H1 (cell line): ENCODE measurements around the gene DAZAP2. TPM values are rescaled to one million over a fixed set of nuclear protein-coding genes. Genes with fewer than 3 reads are reported as not detected.

Source experiments
- CTCF ChIA-PET: fragments of 300-600 bp; sonication (Branson Sonifier 250); formaldehyde crosslinking; loops from one replicate; lab custom pipeline; 2021; ENCODE audit not compliant: partially characterized antibody; lab: Charles Lee
- POLR2A ChIA-PET: fragments of 300-600 bp; sonication (Branson Sonifier 250); formaldehyde crosslinking; loops from one replicate; lab custom pipeline; 2021; ENCODE audit warnings: inconsistent platforms; ENCODE audit not compliant: partially characterized antibody; lab: Charles Lee
- DNase-seq, 2 experiments: peaks; one replicate each; pipeline versions ENCODE4 v3.0.0 to v3.0.0-alpha.2; 2010 to 2022; ENCODE audit warnings: low spot score in 2 of 2, low read depth in 1 of 2, mixed read lengths in 1 of 2
- FAIRE-seq: peaks from 2 replicates; lab custom pipeline; 2011; peaks lifted over from hg19 to GRCh38; lab: Jason Lieb, UNC
- H2AFZ ChIP-seq: 2 replicates; pipeline ENCODE4 v1.8.1; 2012; ENCODE audit warnings: low read length, inconsistent platforms
- H2AK5ac ChIP-seq: 2 replicates; pipeline ENCODE4 v1.6.1; 2013; ENCODE audit warnings: low read depth, low read length
- H2BK120ac ChIP-seq: replicated peaks from 2 replicates; pipeline ENCODE3; 2013; ENCODE audit warnings: low read depth, low read length, inconsistent platforms
- H2BK12ac ChIP-seq: 2 replicates; pipeline ENCODE4 v1.6.1; 2013; ENCODE audit warnings: low read depth, low read length
- H2BK15ac ChIP-seq: 2 replicates; pipeline ENCODE4 v1.6.1; 2013; ENCODE audit warnings: low read length
- H2BK20ac ChIP-seq: 2 replicates; pipeline ENCODE4 v1.6.1; 2013; ENCODE audit warnings: low read length
- H2BK5ac ChIP-seq: 2 replicates; pipeline ENCODE4 v1.6.1; 2013; ENCODE audit warnings: low read depth, low read length
- H3K14ac ChIP-seq: 2 replicates; pipeline ENCODE4 v1.6.1; 2013; ENCODE audit warnings: inconsistent platforms; ENCODE audit not compliant: insufficient read length
- H3K18ac ChIP-seq: 2 replicates; pipeline ENCODE4 v1.6.1; 2013; ENCODE audit warnings: low read length; ENCODE audit errors: extremely low read depth
- H3K23ac ChIP-seq: 2 replicates; pipeline ENCODE4 v1.6.1; 2013; ENCODE audit warnings: inconsistent platforms; ENCODE audit not compliant: insufficient read length
- H3K23me2 ChIP-seq: 2 replicates; pipeline ENCODE4 v1.6.1; 2013; ENCODE audit warnings: low read depth, low read length
- H3K27ac ChIP-seq: 2 replicates; pipeline ENCODE4 v1.6.1; 2011; ENCODE audit warnings: low read depth, low read length, inconsistent platforms
- H3K27me3 ChIP-seq, 4 experiments: replicated peaks in 1 of 4; 1 replicate in 1 of 4; 2 replicates in 3 of 4; pipeline versions ENCODE4 v1.6.1 to v1.8.1; 2011 to 2013; ENCODE audit warnings: low read length in 3 of 4, mild to moderate bottlenecking in 3 of 4, inconsistent platforms in 2 of 4, mixed read lengths in 2 of 4, moderate library complexity in 1 of 4; ENCODE audit not compliant: control insufficient read depth in 3 of 4, insufficient read depth in 3 of 4; ENCODE audit errors: extremely low read depth in 1 of 4
- H3K36me3 ChIP-seq, 4 experiments: 2 replicates each; pipeline versions ENCODE4 v1.6.1 to v1.8.1; 2011 to 2013; ENCODE audit warnings: mild to moderate bottlenecking in 4 of 4, low read length in 3 of 4, moderate library complexity in 2 of 4, control low read depth in 1 of 4, inconsistent platforms in 1 of 4; ENCODE audit not compliant: insufficient read depth in 4 of 4, control insufficient read depth in 2 of 4
- H3K4ac ChIP-seq: replicated peaks from 2 replicates; pipeline ENCODE3; 2013; ENCODE audit warnings: low read length, low read depth, mixed read lengths, inconsistent platforms; ENCODE audit not compliant: insufficient read length
- H3K4me1 ChIP-seq, 4 experiments: replicated peaks in 1 of 4; 1 replicate in 1 of 4; 2 replicates in 3 of 4; pipeline versions ENCODE4 v1.6.1 to v1.8.1; 2011 to 2013; ENCODE audit warnings: low read length in 3 of 4, inconsistent platforms in 2 of 4, mixed read lengths in 1 of 4; ENCODE audit not compliant: insufficient read depth in 4 of 4, control insufficient read depth in 3 of 4
- H3K4me2 ChIP-seq, 2 experiments: 2 replicates each; pipeline versions ENCODE4 v1.6.1 to v1.8.1; 2011 to 2013; ENCODE audit warnings: low read depth in 2 of 2, low read length in 2 of 2, control low read depth in 1 of 2, inconsistent platforms in 1 of 2, mild to moderate bottlenecking in 1 of 2; ENCODE audit not compliant: insufficient read depth in 1 of 2
- H3K4me3 ChIP-seq, 4 experiments: fragments of 200-600, 300-600 bp in 1 of 4; sonication (generic), shearing (Covaris generic), sonication (Bioruptor Twin) in 1 of 4; 2 replicates each; pipeline versions ENCODE4 v1.5.1 to v1.8.1; 2011 to 2016; ENCODE audit warnings: low read length in 4 of 4, low read depth in 3 of 4, control low read depth in 2 of 4, inconsistent platforms in 2 of 4, mild to moderate bottlenecking in 2 of 4, mixed read lengths in 1 of 4, moderate library complexity in 1 of 4; ENCODE audit not compliant: insufficient read depth in 2 of 4; ENCODE audit errors: extremely low read depth in 1 of 4
- H3K56ac ChIP-seq: replicated peaks from 2 replicates; pipeline ENCODE3; 2013; ENCODE audit warnings: low read depth, mild to moderate bottlenecking, mixed read lengths, low read length, inconsistent platforms; ENCODE audit not compliant: insufficient read length
- H3K79me1 ChIP-seq: 2 replicates; pipeline ENCODE4 v1.6.1; 2013; ENCODE audit warnings: low read depth, low read length, control low read depth
- H3K79me2 ChIP-seq, 2 experiments: 2 replicates each; pipeline versions ENCODE4 v1.6.1 to v1.8.1; 2012 to 2013; ENCODE audit warnings: low read length in 2 of 2, mild to moderate bottlenecking in 2 of 2, inconsistent platforms in 1 of 2; ENCODE audit not compliant: insufficient read depth in 2 of 2, control insufficient read depth in 1 of 2
- H3K9ac ChIP-seq, 4 experiments: replicated peaks in 1 of 4; 1 replicate in 1 of 4; 2 replicates in 3 of 4; pipeline versions ENCODE4 v1.6.1 to v1.8.1; 2011 to 2013; ENCODE audit warnings: low read depth in 3 of 4, low read length in 3 of 4, control low read depth in 2 of 4, mild to moderate bottlenecking in 2 of 4, moderate library complexity in 2 of 4, inconsistent platforms in 1 of 4; ENCODE audit errors: extremely low read depth in 1 of 4
- H3K9me3 ChIP-seq, 2 experiments: 2 replicates each; pipeline versions ENCODE4 v1.6.1 to v1.8.1; 2012 to 2013; ENCODE audit warnings: mild to moderate bottlenecking in 2 of 2, moderate library complexity in 2 of 2, control low read depth in 1 of 2, inconsistent platforms in 1 of 2, low read depth in 1 of 2, low read length in 1 of 2, mixed read lengths in 1 of 2; ENCODE audit not compliant: insufficient read depth in 2 of 2
- H4K20me1 ChIP-seq, 2 experiments: replicated peaks in 1 of 2; 2 replicates each; pipeline versions ENCODE3 to v1.8.1; 2011 to 2013; ENCODE audit warnings: inconsistent platforms in 2 of 2, low read length in 2 of 2, mild to moderate bottlenecking in 1 of 2; ENCODE audit not compliant: insufficient read depth in 2 of 2, control insufficient read depth in 1 of 2
- H4K5ac ChIP-seq: 2 replicates; pipeline ENCODE4 v1.6.1; 2013; ENCODE audit warnings: low read length, low read depth, mixed read lengths, inconsistent platforms; ENCODE audit not compliant: insufficient read length
- H4K8ac ChIP-seq: 2 replicates; pipeline ENCODE4 v1.8.0; 2013; ENCODE audit warnings: mild to moderate bottlenecking, moderate library complexity, low read length, inconsistent platforms; ENCODE audit not compliant: insufficient read depth; ENCODE audit errors: extremely low read depth
- H4K91ac ChIP-seq: replicated peaks from 2 replicates; pipeline ENCODE3; 2013; ENCODE audit warnings: low read length, mixed read lengths, inconsistent platforms; ENCODE audit not compliant: insufficient read length
- BACH1 ChIP-seq: IDR thresholded peaks from 2 replicates; pipeline ENCODE4 v1.6.1; 2012; ENCODE audit warnings: low read length, improper control_type of control experiment
- MAX ChIP-seq: IDR thresholded peaks from 2 replicates; pipeline ENCODE4 v1.6.1; 2012; ENCODE audit warnings: inconsistent platforms
- POLR2A ChIP-seq, 2 experiments: IDR thresholded peaks; 1 replicate in 1 of 2; 2 replicates in 1 of 2; pipeline ENCODE4 v1.6.1; 2011; ENCODE audit warnings: low read depth in 2 of 2, low read length in 2 of 2, mild to moderate bottlenecking in 2 of 2; ENCODE audit errors: control extremely low read depth in 1 of 2
- POLR2AphosphoS5 ChIP-seq: IDR thresholded peaks from 2 replicates; pipeline ENCODE4 v1.6.1; 2011; ENCODE audit warnings: low read depth, low read length
- SP4 ChIP-seq: IDR thresholded peaks from 2 replicates; pipeline ENCODE4 v1.6.1; 2012; ENCODE audit warnings: low read length, inconsistent platforms
- SRF ChIP-seq: IDR thresholded peaks from 2 replicates; pipeline ENCODE4 v1.6.1; 2011; ENCODE audit warnings: mild to moderate bottlenecking, low read depth, low read length, moderate library complexity
- WGBS, 2 experiments: shearing (Covaris generic) in 1 of 2; methylation state at CpG; one replicate each; pipeline versions ENCODE4 v1.1.6 to v1.1.7; 2013 to 2015; ENCODE audit warnings: low lambda C conversion rate in 2 of 2, mixed read lengths in 2 of 2, inconsistent platforms in 1 of 2, low coverage in 1 of 2, missing lambda C conversion rate in 1 of 2; ENCODE audit not compliant: insufficient replicate concordance in 2 of 2, insufficient coverage in 1 of 2, insufficient read length in 1 of 2; ENCODE audit errors: extremely low coverage in 1 of 2, missing lambda C conversion rate in 1 of 2; 5-methylcytosine and 5-hydroxymethylcytosine counted together
- polyA plus RNA-seq, 7 experiments: library from polyadenylated mRNA; depleted of rRNA in 3 of 7; stranded (reverse) in 5 of 7; unstranded in 2 of 7; fragments of >200 nt in 5 of 7; fragments of 200-250 nt in 2 of 7; gene quantifications; 1 replicate in 5 of 7; 2 replicates in 1 of 7; 4 replicates in 1 of 7; pipeline versions ENCODE4 v1.2.1 to v1.2.3, GENCODE V29; 2011 to 2013; ENCODE audit warnings: missing spikeins in 2 of 7, mixed read lengths in 2 of 7
- total RNA-seq: library from RNA; stranded (reverse); fragmentation: NEBNext Ultra II Directional; extraction: Animal tissue kit (Norgen Biotek cat#: 25700); gene quantifications from 2 replicates; pipeline ENCODE4 v1.2.1, GENCODE V29; 2021
- TF ChIP-seq, protein P1 (sequence below), 3 experiments: IDR thresholded peaks; 1 replicate in 2 of 3; 2 replicates in 1 of 3; pipeline versions ENCODE4 v1.5.1 to v1.6.1; 2011; ENCODE audit warnings: low read length in 3 of 3, mild to moderate bottlenecking in 3 of 3, inconsistent platforms in 2 of 3, low read depth in 1 of 3, moderate library complexity in 1 of 3; ENCODE audit not compliant: insufficient read depth in 1 of 3; ENCODE audit errors: control extremely low read depth in 1 of 3

Gene DAZAP2
- total and polyA plus RNA-seq, 2 of the 8 experiments (the other 6 are each of a cell fraction or from before 2014, with no cell fraction given), result 27.1 to 77.2 TPM

DNA sequence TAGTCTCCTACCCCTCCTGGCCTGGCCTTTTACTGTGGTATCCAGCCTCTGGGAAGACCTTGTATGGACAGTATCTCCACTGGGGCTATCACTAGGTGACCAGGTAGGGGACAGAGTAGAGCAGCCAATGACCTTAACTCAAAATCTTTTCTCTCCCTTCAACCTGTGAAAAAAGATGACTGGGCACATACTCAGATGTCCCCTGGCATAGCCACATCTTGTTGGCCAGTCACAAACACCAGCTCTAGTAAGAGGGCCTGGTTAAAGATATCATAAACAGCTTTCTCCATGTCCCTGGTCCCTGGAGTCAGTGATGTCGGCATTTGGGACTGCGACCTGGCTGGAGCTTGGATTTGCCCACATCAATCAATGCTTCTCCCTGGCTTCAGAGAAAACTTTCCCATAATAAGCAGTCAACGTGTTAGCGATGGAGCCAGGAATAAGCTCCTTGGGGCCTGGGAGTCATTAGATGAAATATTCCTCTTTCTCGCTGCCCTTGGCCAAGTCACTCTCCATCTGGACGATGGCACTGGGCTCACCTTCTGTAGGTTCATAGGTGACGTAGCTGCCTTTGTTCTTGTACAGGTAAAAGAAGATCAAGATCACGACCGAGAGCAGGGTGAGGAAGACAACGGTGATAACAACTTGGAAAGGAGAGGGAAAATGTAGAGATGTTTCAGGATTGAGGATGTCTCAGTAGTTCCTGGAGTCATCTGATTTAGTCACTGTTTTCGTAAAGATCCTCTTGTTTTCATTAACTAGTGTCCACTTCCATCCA is 7.0 kb downstream of the DAZAP2 start:
- Histone ChIP-seq H4K5ac (no peak overlapping the region), H3K4ac (no peak overlapping the region), H2BK120ac (no peak overlapping the region), H2AFZ (no peak overlapping the region), H2BK5ac (peak overlapping the region; percentile 49; the same call in 1 of the 2 replicates), H3K18ac (no peak overlapping the region), H3K27ac (no peak overlapping the region), H3K4me1 (peaks cover 0 to 19% (median 7%) of the 10 kb centered on the region in 4 experiments; a peak in 6 of 7 replicates), H3K36me3 (peaks cover 12 to 33% (median 21%) of the 10 kb centered on the region in 4 experiments), H3K79me2 (peaks cover 0 to 4% of the 10 kb centered on the region in 2 experiments; a peak in 1 of 4 replicates)
- FAIRE-seq, result no peak
- no peak for TF ChIP-seq BACH1
- no peak for TF ChIP-seq SRF
- 0 out of 2 replicates have a peak, but pooled peaks have one; percentile 6 for TF ChIP-seq POLR2AphosphoS5
- no peak for TF ChIP-seq MAX
- no peak for TF ChIP-seq SP4
- TF ChIP-seq POLR2A (IDR thresholded peaks at IDR 0.05; ENCODE audit: control extremely low read depth in 1 of 2, low read depth in 2 of 2, low read length in 2 of 2), result 0 out of 3 replicates have a peak, but pooled peaks of 1 of the 2 experiments have one; percentile 34
- TF ChIP-seq, protein P1, sequence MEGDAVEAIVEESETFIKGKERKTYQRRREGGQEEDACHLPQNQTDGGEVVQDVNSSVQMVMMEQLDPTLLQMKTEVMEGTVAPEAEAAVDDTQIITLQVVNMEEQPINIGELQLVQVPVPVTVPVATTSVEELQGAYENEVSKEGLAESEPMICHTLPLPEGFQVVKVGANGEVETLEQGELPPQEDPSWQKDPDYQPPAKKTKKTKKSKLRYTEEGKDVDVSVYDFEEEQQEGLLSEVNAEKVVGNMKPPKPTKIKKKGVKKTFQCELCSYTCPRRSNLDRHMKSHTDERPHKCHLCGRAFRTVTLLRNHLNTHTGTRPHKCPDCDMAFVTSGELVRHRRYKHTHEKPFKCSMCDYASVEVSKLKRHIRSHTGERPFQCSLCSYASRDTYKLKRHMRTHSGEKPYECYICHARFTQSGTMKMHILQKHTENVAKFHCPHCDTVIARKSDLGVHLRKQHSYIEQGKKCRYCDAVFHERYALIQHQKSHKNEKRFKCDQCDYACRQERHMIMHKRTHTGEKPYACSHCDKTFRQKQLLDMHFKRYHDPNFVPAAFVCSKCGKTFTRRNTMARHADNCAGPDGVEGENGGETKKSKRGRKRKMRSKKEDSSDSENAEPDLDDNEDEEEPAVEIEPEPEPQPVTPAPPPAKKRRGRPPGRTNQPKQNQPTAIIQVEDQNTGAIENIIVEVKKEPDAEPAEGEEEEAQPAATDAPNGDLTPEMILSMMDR (IDR thresholded peaks at IDR 0.05; ENCODE audit: control extremely low read depth in 1 of 3, insufficient read depth in 1 of 3, low read depth in 1 of 3, low read length in 3 of 3), result no peak
- TF ChIP-seq, all 59 proteins: peak for 2
- ChIA-PET CTCF (interaction anchor here (1.1 to 1.5 kb wide), 2 partner anchors 27 to 162 kb away, joined by 3 to 6 read pairs; partner anchors contain the start of genes CSRNP2 and POU6F1), POLR2A (interaction anchor here (0.8 to 1.5 kb wide), 5 partner anchors 10 to 75 kb away, joined by 3 to 9 read pairs (median 4); partner anchors contain the start of gene SMAGP)
- H2BK15ac ChIP-seq, result peak overlapping the region; percentile 74; the same call in 1 of the 2 replicates
- no peak overlapping the region for H3K9ac ChIP-seq
- H3K4me2 ChIP-seq, result no peak overlapping the region
- H2BK12ac ChIP-seq, result peak overlapping the region; percentile 22; the same call in 1 of the 2 replicates
- H3K14ac ChIP-seq, result no peak overlapping the region
- no peaks in the 10 kb centered on the region for H3K9me3 ChIP-seq
- DNase-seq, result no peak
- 97% methylated on average over 11 of the region's 11 CpGs; no CpG with 5 or more reads in 1 of the 2 experiments for WGBS, 2 experiments
- H2AK5ac ChIP-seq, result no peak overlapping the region
- H3K79me1 ChIP-seq, result peaks cover 3% of the 10 kb centered on the region; the same call in 1 of the 2 replicates
- H3K23me2 ChIP-seq, result no peaks in the 10 kb centered on the region; the same call in 1 of the 2 replicates
- no peaks in the 10 kb centered on the region for H3K27me3 ChIP-seq
- H3K4me3 ChIP-seq, result no peak overlapping the region
- peaks cover 0 to 2% of the 10 kb centered on the region in 2 experiments for H4K20me1 ChIP-seq
- no peak overlapping the region for H3K56ac ChIP-seq
- H4K8ac ChIP-seq, result no peak overlapping the region
- H3K23ac ChIP-seq, result no peak overlapping the region
- H4K91ac ChIP-seq, result no peak overlapping the region
- 0 out of 2 replicates have a peak overlapping the region, but pooled peaks have one; percentile 7 for H2BK20ac ChIP-seq
